K562 (cell line): Measurements from ENCODE around the gene MRPL55. TPM values are rescaled to one million over a fixed set of nuclear protein-coding genes. Genes with fewer than 3 reads are reported as not detected.
A peak's percentile ranks its signal among the peaks of the same experiment; 100 is the strongest.

Source experiments
- BRD9 ChIP-seq: fragments of 450-650 bp; IDR thresholded peaks from 2 replicates; pipeline ENCODE4 v1.6.1; 2018; ENCODE audit warnings: low read depth; ENCODE audit not compliant: partially characterized antibody
- CEBPZ ChIP-seq: fragments of 150-350 bp; IDR thresholded peaks from 2 replicates; pipeline ENCODE4 v1.6.1; 2014; ENCODE audit warnings: low read depth, mild to moderate bottlenecking, low read length, borderline replicate concordance
- DMBX1 ChIP-seq: fragments of 250-450 bp; sonication (Bioruptor Pico); IDR thresholded peaks from 2 replicates; pipeline ENCODE4 v1.8.0; 2022; ENCODE audit warnings: inconsistent platforms, mild to moderate bottlenecking, moderate library complexity, borderline replicate concordance
- HIVEP1 ChIP-seq: fragments of 250-450 bp; sonication (Bioruptor Pico); IDR thresholded peaks from 2 replicates; pipeline ENCODE4 v1.4.0; 2020; ENCODE audit warnings: mild to moderate bottlenecking
- HMBOX1 ChIP-seq: sonication (generic); IDR thresholded peaks from 2 replicates; pipeline ENCODE4 v1.6.1; 2016
- HNRNPL ChIP-seq: fragments of 200-400 bp; formaldehyde crosslinking; IDR thresholded peaks from 2 replicates; pipeline ENCODE4 v1.6.1; 2017; ENCODE audit warnings: low read depth, mild to moderate bottlenecking, low read length
- IFI16 ChIP-seq: fragments of 250-450 bp; sonication (Bioruptor Pico); IDR thresholded peaks from 2 replicates; pipeline ENCODE4 v2.1.2; 2022; ENCODE audit warnings: mild to moderate bottlenecking, inconsistent platforms
- MEF2A ChIP-seq: IDR thresholded peaks from 2 replicates; pipeline ENCODE4 v1.6.1; 2011; ENCODE audit warnings: low read depth, mild to moderate bottlenecking, low read length, moderate library complexity; ENCODE audit not compliant: control insufficient read depth
- MEIS2 ChIP-seq: fragments of 450-650 bp; IDR thresholded peaks from 2 replicates; pipeline ENCODE4 v1.6.1; 2014; ENCODE audit warnings: mild to moderate bottlenecking; ENCODE audit not compliant: partially characterized antibody
- MXI1 ChIP-seq: IDR thresholded peaks from 2 replicates; pipeline ENCODE4 v1.6.1; 2011; ENCODE audit warnings: low read depth, mild to moderate bottlenecking, improper control_type of control experiment, low read length
- PYGO2 ChIP-seq: fragments of 450-650 bp; IDR thresholded peaks from 2 replicates; pipeline ENCODE4 v1.6.1; 2016; ENCODE audit warnings: mild to moderate bottlenecking, missing genetic modification characterization, moderate library complexity, missing compliant biosample characterization
- REST ChIP-seq, 2 experiments: fragments of 450-650 bp; formaldehyde crosslinking in 1 of 2; IDR thresholded peaks; 2 replicates each; pipeline versions ENCODE4 v1.4.0 to v1.6.1; 2014 to 2020; ENCODE audit warnings: mild to moderate bottlenecking in 2 of 2, borderline replicate concordance in 1 of 2, low read depth in 1 of 2
- SUPT5H ChIP-seq: fragments of 450-650 bp; IDR thresholded peaks from 2 replicates; pipeline ENCODE4 v1.6.1; 2016
- TRIM24 ChIP-seq, 2 experiments: fragments of 450-650 bp; IDR thresholded peaks; 2 replicates each; pipeline ENCODE4 v1.6.1; 2016
- ZNF175 ChIP-seq: fragments of 200-800 bp; sonication (Bioruptor generic); IDR thresholded peaks from 2 replicates; pipeline ENCODE4 v1.6.1; 2016; ENCODE audit warnings: low read depth, mild to moderate bottlenecking, missing genetic modification characterization, missing compliant biosample characterization
- ZNF586 ChIP-seq: fragments of 450-650 bp; formaldehyde crosslinking; conservative IDR thresholded peaks from 2 replicates; pipeline ENCODE4 v1.4.0; 2020; ENCODE audit warnings: mild to moderate bottlenecking, moderate library complexity
- polyA plus RNA-seq, 8 experiments: library from polyadenylated mRNA; depleted of rRNA in 4 of 8; stranded (reverse) in 5 of 8; unstranded in 3 of 8; fragments of >200 nt; fragmentation: Nextera tagmentation in 2 of 8; fragmentation: Illumina TruSeq in 1 of 8; extraction: Ambion mirVana in 2 of 8; extraction: Trizol in 1 of 8; gene quantifications; 2 replicates each; pipeline versions ENCODE4 v1.2.1 to v1.2.3, GENCODE V29; 2011 to 2014; ENCODE audit warnings: inconsistent platforms in 1 of 8, missing spikeins in 1 of 8
- total RNA-seq, 7 experiments: library from RNA; depleted of rRNA in 6 of 7; stranded (reverse); fragments of >200 nt in 6 of 7; fragmentation: Illumina TruSeq in 2 of 7; extraction: Trizol in 2 of 7; gene quantifications; 2 replicates each; pipeline versions ENCODE4 v1.2.1 to v1.2.3, GENCODE V29; 2011 to 2021; ENCODE audit warnings: low replicate concordance in 1 of 7

The MRPL55 gene
- total and polyA plus RNA-seq, 9 of the 15 experiments (the other 6 are each of a cell fraction or from before 2014, with no cell fraction given), result 34.9 to 228 (median 81.0) TPM

GRCh38 chr1:228139406-228139930 is 30.4 kb upstream of the MRPL55 start (continued):
- TF ChIP-seq REST (IDR thresholded peaks at IDR 0.05; ENCODE audit: borderline replicate concordance) (no peak), REST (CRISPR knock-in tag; IDR thresholded peaks at IDR 0.05; ENCODE audit: low read depth) (peak; percentile 43; the same call in 1 of the 2 replicates), CEBPZ (no peak), PYGO2 (peak; percentile 62; the same call in 1 of the 2 replicates), IFI16 (CRISPR knock-in tag) (no peak), ZNF586 (0 out of 2 replicates have a peak, but pooled peaks have one; percentile 63), HMBOX1 (peak; percentile 23; the same call in 1 of the 2 replicates), HIVEP1 (CRISPR knock-in tag) (0 out of 2 replicates have a peak, but pooled peaks have one; percentile 48), DMBX1 (CRISPR knock-in tag) (peak; percentile 45; the same call in 1 of the 2 replicates), MEIS2 (no peak), ZNF175 (CRISPR knock-in tag) (no peak), MEF2A (no peak), MXI1 (no peak), SUPT5H (peak; percentile 77), BRD9 (peak; percentile 65), TRIM24 (IDR thresholded peaks at IDR 0.05) (0 out of 4 replicates have a peak, but pooled peaks of 1 of the 2 experiments have one; percentile 10), HNRNPL (no peak)
